ENCODE data around the gene SYNPR. TPM values are rescaled to one million over a fixed set of nuclear protein-coding genes. Genes with fewer than 3 reads are reported as not detected.

The SYNPR gene
- total and polyA plus RNA-seq, 11 donors: 0.11 to 1.0 (median 0.41) TPM; not detected in 7

DNA sequence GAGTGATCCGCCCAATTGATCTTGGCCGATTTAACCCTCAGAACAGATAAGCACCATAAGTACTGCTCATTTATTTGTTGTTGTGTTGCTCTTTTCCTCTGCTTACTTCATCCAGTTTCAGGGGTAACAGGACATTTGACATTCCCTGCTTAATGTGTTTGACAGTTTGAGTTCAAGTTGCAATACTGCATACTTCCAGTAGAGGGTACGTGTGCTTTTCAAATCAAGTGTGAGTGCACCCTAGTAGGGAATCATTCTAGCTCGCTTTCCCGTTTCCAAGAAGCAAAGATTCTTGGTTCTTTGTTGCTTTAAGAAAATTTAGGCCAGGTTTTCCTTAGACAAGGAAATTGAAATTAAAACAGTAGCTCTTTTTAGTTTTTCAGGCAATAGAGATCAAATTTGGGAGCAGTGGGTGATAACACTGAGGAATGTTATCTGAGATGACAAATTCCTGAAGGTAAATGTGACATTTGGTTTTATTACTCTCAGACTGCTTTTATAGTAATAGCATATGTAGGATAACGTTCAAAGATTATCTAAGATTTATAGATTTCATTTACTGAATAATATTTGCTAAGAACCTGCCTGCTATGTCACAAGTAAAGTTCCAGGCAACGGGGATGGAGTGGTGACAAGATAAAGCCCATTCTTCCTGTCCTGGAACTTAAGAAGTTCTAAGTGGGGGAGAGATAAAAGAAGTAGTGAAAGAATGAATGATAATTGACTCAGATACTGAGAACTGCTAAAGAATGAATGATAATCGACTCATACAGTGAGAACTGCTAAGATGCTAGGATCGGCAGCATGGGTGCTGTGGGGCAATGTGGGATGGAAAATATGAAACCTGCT, 73.3 kb downstream of the SYNPR start:
- intact Hi-C loops (cut with DNase I): loop anchor here in 9 of 10 donors (1.0 to 10.0 kb wide), 5 partner anchors 467 to 1133 kb away; partner anchors contain the start of gene C3orf49 (in 4 of the 9)
- DNase-seq: no peak
- 18 to 21% (median 19%) methylated on average over 9 of the region's 9 CpGs for WGBS, 4 donors
- peaks cover 0 to 19% (median 3%) of the 10 kb centered on the region in 9 donors for H3K27me3 ChIP-seq
- H3K4me3 ChIP-seq: no peak overlapping the region
- H3K36me3 ChIP-seq: no peaks in the 10 kb centered on the region
- H3K9me3 ChIP-seq: no peaks in the 10 kb centered on the region
- peak in 3 of 4 donors; percentile 55 to 65 (median 56) for ATAC-seq
- H3K4me1 ChIP-seq: no peaks in the 10 kb centered on the region
- H3K27ac ChIP-seq: no peak overlapping the region
- TF ChIP-seq, protein P1, sequence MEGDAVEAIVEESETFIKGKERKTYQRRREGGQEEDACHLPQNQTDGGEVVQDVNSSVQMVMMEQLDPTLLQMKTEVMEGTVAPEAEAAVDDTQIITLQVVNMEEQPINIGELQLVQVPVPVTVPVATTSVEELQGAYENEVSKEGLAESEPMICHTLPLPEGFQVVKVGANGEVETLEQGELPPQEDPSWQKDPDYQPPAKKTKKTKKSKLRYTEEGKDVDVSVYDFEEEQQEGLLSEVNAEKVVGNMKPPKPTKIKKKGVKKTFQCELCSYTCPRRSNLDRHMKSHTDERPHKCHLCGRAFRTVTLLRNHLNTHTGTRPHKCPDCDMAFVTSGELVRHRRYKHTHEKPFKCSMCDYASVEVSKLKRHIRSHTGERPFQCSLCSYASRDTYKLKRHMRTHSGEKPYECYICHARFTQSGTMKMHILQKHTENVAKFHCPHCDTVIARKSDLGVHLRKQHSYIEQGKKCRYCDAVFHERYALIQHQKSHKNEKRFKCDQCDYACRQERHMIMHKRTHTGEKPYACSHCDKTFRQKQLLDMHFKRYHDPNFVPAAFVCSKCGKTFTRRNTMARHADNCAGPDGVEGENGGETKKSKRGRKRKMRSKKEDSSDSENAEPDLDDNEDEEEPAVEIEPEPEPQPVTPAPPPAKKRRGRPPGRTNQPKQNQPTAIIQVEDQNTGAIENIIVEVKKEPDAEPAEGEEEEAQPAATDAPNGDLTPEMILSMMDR (IDR thresholded peaks at IDR 0.05): peak; percentile 70 to 86 (median 81)
- TF ChIP-seq POLR2A (IDR thresholded peaks at IDR 0.05): no peak

DNA sequence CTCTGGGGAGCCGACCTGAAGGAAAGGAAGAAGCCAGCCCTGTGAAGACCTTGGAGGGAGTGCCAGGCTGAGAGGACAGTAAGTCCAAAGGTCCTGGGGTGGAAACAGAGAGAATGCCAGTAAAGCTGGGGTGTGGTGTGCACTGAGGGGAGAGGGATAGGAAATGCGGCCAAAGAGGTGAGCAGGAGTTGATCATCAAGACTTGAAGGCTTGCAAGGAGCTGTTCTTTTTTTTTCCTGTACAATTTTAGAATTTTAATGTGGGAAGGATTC, 73.8 kb downstream of the SYNPR start:
- TF ChIP-seq POLR2A (IDR thresholded peaks at IDR 0.05): no peak
- TF ChIP-seq, protein P1 (IDR thresholded peaks at IDR 0.05): no peak
- intact Hi-C loops (cut with DNase I): loop anchor here in 6 of 10 donors (5.0 to 10.0 kb wide), 3 partner anchors 640 to 1133 kb away; no protein-coding TSS in a partner anchor
- no peak overlapping the region for H3K4me3 ChIP-seq
- H3K27ac ChIP-seq: no peak overlapping the region
- peaks cover 0 to 19% (median 3%) of the 10 kb centered on the region in 9 donors for H3K27me3 ChIP-seq
- no peaks in the 10 kb centered on the region for H3K9me3 ChIP-seq
- no peaks in the 10 kb centered on the region for H3K36me3 ChIP-seq
- H3K4me1 ChIP-seq: no peaks in the 10 kb centered on the region
- 60 to 77% (median 72%) methylated on average over 2 of the region's 2 CpGs for WGBS, 4 donors
- ATAC-seq (no peak), DNase-seq (no peak)

DNA sequence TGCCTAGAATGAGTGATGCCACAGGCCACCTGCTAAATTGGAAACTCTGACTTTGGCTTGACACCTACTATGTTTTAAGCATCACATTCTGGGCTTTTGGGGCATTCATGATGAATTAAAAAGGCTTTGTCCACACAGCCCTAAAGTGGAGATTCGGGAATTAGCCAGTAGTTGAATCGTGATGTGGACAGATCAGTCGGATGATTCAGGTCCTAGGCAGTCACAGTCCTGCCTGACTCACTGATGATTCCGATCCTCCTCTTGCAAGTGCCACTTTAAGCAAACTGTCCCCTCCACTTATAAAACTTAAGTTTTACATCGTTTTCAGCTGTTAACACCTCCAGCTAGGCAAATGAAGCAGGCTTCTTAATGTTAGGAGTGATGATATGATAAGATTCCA, 75.3 kb downstream of the SYNPR start:
- TF ChIP-seq POLR2A (IDR thresholded peaks at IDR 0.05): no peak
- TF ChIP-seq, protein P1 (IDR thresholded peaks at IDR 0.05): no peak
- 66 to 72% (median 70%) methylated on average over 5 of the region's 5 CpGs for WGBS, 4 donors
- DNase-seq: no peak
- H3K27ac ChIP-seq: no peak overlapping the region
- H3K36me3 ChIP-seq: no peaks in the 10 kb centered on the region
- intact Hi-C loops (cut with DNase I): loop anchor here in 6 of 10 donors (5.0 to 10.0 kb wide), 3 partner anchors 639 to 1131 kb away; no protein-coding TSS in a partner anchor
- no peaks in the 10 kb centered on the region for H3K4me1 ChIP-seq
- H3K27me3 ChIP-seq: peaks cover 0 to 19% (median 3%) of the 10 kb centered on the region in 9 donors
- H3K9me3 ChIP-seq: peaks cover 0 to 6% (median 0%) of the 10 kb centered on the region in 12 donors
- no peak for ATAC-seq
- no peak overlapping the region for H3K4me3 ChIP-seq

DNA sequence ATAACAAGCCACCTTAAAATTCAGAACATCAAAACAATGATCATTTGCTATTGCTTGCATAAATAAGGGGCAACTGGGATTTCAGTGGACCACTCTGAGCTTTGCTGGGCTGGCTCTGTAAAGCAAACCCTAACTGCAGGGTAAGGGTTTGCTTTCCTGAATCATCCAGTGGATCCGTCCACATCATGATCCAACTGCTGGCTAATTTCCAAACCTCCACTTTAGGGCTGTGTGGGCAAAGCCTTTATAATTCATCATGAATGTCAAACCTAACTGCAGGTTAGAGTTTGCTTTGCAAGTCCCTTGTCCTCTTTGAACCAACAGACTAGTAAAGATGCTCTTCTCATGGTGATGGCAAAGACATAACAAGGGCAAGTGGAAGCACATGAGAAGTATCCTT, 76.1 kb downstream of the SYNPR start:
- 50 to 79% (median 60%) methylated on average over 1 of the region's 1 CpG for WGBS, 4 donors
- no peak for TF ChIP-seq POLR2A (IDR thresholded peaks at IDR 0.05)
- TF ChIP-seq, protein P1 (IDR thresholded peaks at IDR 0.05): no peak
- H3K27ac ChIP-seq: no peak overlapping the region
- no peak overlapping the region for H3K4me3 ChIP-seq
- no peaks in the 10 kb centered on the region for H3K4me1 ChIP-seq
- no peak for DNase-seq
- no peaks in the 10 kb centered on the region for H3K36me3 ChIP-seq
- no peak for ATAC-seq
- peaks cover 0 to 19% (median 3%) of the 10 kb centered on the region in 9 donors for H3K27me3 ChIP-seq
- intact Hi-C loops (cut with DNase I): loop anchor here in 6 of 10 donors (5.0 to 10.0 kb wide), 3 partner anchors 638 to 1131 kb away; no protein-coding TSS in a partner anchor
- H3K9me3 ChIP-seq: peaks cover 0 to 8% (median 0%) of the 10 kb centered on the region in 12 donors

Data from heart left ventricle (tissue), 16 donors.